Effector memory CD4-positive, alpha-beta T cell (primary cell): ENCODE measurements around the gene FKBP11.

Experiments
- DNase-seq, 3 donors: peaks; one replicate each; pipeline ENCODE4 v3.0.0-alpha.2; 2020
- H3K27ac ChIP-seq: 2 replicates; pipeline ENCODE4 v1.7.0; 2013; ENCODE audit warnings: mild to moderate bottlenecking, low read length, moderate library complexity; ENCODE audit not compliant: insufficient read depth, poor library complexity, severe bottlenecking
- H3K27me3 ChIP-seq: replicated peaks from 2 replicates; pipeline ENCODE4 v1.7.0; 2013; ENCODE audit warnings: mild to moderate bottlenecking, low read length; ENCODE audit not compliant: insufficient read depth, control insufficient read depth, poor library complexity, severe bottlenecking
- H3K36me3 ChIP-seq: 2 replicates; pipeline ENCODE4 v1.7.0; 2013; ENCODE audit warnings: mild to moderate bottlenecking, low read length, moderate library complexity; ENCODE audit not compliant: control insufficient read depth, insufficient read depth
- H3K4me1 ChIP-seq: 2 replicates; pipeline ENCODE4 v1.7.0; 2013; ENCODE audit warnings: low read length, mild to moderate bottlenecking; ENCODE audit not compliant: control insufficient read depth, insufficient read depth, poor library complexity, severe bottlenecking
- H3K4me3 ChIP-seq: 2 replicates; pipeline ENCODE4 v1.7.0; 2013; ENCODE audit warnings: low read length, low read depth, mild to moderate bottlenecking; ENCODE audit not compliant: insufficient read depth, poor library complexity, severe bottlenecking
- H3K9me3 ChIP-seq: 2 replicates; pipeline ENCODE4 v1.7.0; 2013; ENCODE audit warnings: mild to moderate bottlenecking, low read length, moderate library complexity; ENCODE audit not compliant: control insufficient read depth

The FKBP11 gene

DNA sequence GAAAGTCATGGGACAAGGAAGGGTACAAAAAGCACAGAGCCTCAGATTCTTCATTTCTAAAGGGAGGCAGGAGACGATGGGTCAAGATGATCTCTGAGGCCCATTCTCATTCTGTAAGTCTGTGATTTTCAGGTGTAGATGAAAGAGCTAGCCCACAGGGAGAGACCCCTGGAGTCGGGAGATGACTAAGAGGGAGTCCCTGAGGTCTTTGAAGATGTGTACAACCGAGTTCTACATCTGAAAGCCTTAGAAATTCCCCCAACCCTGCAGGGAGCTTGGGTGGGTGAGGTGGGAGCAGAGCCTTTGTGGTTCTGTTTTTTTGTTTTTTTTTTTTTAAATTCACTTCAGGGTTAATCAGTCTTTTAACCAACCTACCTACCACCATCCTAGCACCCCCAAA, 43.2 kb upstream of the FKBP11 start:
- DNase-seq = no peak
- no peak overlapping the region for H3K27ac ChIP-seq
- no peaks in the 10 kb centered on the region for H3K9me3 ChIP-seq
- peaks cover 36% of the 10 kb centered on the region for H3K4me1 ChIP-seq
- no peak overlapping the region for H3K4me3 ChIP-seq
- no peaks in the 10 kb centered on the region for H3K36me3 ChIP-seq
- H3K27me3 ChIP-seq = peaks cover 26% of the 10 kb centered on the region

- Histone ChIP-seq H3K4me3 (no peak overlapping the region), H3K27ac (no peak overlapping the region), H3K27me3 (peaks cover 22% of the 10 kb centered on the region), H3K36me3 (no peaks in the 10 kb centered on the region), H3K9me3 (no peaks in the 10 kb centered on the region), H3K4me1 (peaks cover 36% of the 10 kb centered on the region)
- DNase-seq = no peak
Observed at GRCh38 chr12:48967991-48968390, 42.7 kb upstream of the FKBP11 start.

DNA sequence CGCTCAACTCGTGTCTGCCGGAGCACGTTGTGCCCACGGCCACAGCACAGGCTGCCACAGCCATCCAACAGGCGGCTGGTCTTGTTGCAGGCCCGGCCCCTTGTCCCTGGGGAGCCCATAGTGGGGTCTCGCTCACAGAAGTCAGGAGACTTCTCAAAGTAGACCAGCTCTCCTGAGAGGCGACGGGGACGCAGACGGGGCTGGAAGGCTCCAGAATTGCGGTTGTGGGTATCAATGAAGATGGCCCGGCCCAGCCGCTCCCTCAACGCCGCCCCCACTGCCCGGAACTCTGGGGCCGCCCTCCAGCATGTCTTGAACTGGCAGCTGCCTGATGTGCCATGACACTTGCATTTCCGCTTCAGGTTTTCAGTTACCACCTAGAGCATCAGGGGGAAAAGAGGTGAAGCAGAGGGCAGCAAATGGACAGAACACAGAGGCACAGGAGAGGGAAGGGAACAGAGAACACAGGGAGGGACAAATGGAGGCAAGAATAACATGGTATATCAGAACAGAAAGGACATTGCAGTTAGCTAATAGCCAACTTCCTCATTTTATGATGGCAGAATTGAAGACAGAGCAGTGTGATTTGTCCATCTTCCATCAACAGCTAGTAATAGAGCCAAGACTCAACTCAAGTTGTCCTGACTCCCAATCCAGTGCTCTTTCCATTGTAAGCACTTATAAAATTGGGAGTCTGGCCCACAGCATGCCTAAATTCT, 41.0 kb upstream of the FKBP11 start:
- H3K9me3 ChIP-seq = no peaks in the 10 kb centered on the region
- peaks cover 24% of the 10 kb centered on the region for H3K4me1 ChIP-seq
- no peak for DNase-seq
- H3K4me3 ChIP-seq = no peak overlapping the region
- no peaks in the 10 kb centered on the region for H3K36me3 ChIP-seq
- peaks cover 7% of the 10 kb centered on the region for H3K27me3 ChIP-seq
- no peak overlapping the region for H3K27ac ChIP-seq

DNA sequence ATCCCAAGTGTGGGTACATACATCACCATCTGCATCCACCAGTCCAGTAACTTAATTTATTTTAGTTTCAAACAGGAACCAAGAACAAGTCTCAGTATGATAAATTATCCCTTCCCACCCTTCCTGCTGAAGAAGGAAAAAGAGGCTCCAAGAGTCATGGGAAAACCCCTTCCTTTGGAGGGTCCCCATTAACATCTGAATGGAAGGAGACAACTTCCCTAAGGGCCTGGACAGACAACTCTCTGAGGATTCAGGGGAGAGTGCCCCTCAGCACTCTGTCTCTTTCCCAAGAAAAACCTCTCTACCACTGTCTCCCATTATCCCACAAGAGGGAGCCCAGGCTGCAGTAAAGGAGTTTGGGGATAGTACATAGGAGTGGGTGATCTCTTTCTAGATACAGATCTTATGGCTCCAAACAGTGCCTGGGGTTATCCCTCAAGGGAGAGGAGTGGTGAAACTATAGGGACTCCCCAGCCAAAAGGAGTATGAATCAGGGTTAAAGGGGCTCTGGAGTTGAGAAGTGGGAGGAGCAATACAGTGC, 40.1 kb upstream of the FKBP11 start:
- Histone ChIP-seq H3K4me1 (peaks cover 14% of the 10 kb centered on the region), H3K27me3 (no peaks in the 10 kb centered on the region), H3K4me3 (no peak overlapping the region), H3K36me3 (no peaks in the 10 kb centered on the region), H3K27ac (no peak overlapping the region), H3K9me3 (no peaks in the 10 kb centered on the region)
- no peak for DNase-seq

DNA sequence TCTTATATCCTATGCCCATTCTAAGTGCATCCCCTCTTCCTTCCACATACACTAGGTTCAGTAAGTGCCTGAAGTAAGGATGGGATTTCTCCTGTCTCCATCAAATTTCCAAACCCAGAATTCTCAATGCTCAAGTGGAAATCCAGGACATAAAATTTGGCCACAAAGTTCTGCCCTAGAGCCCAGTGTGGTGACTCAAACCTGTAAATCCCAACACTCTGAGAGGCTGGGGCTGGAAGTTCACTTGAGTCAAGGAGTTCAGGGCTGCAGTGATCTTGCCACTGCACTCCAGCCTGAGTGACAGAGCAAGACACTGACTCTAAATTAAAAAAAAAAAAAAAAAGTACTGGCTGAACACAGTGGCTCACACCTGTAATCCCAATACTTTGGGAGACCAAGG, 36.5 kb upstream of the FKBP11 start:
- Histone ChIP-seq H3K36me3 (no peaks in the 10 kb centered on the region), H3K27ac (no peak overlapping the region), H3K4me3 (no peak overlapping the region), H3K9me3 (no peaks in the 10 kb centered on the region), H3K4me1 (peaks cover 9% of the 10 kb centered on the region), H3K27me3 (no peaks in the 10 kb centered on the region)
- no peak for DNase-seq

- Histone ChIP-seq H3K36me3 (no peaks in the 10 kb centered on the region), H3K27me3 (no peaks in the 10 kb centered on the region), H3K9me3 (no peaks in the 10 kb centered on the region), H3K4me3 (no peak overlapping the region), H3K4me1 (peaks cover 14% of the 10 kb centered on the region), H3K27ac (no peak overlapping the region)
- no peak for DNase-seq
Observed at GRCh38 chr12:48961331-48961730, 36.0 kb upstream of the FKBP11 start.

DNA sequence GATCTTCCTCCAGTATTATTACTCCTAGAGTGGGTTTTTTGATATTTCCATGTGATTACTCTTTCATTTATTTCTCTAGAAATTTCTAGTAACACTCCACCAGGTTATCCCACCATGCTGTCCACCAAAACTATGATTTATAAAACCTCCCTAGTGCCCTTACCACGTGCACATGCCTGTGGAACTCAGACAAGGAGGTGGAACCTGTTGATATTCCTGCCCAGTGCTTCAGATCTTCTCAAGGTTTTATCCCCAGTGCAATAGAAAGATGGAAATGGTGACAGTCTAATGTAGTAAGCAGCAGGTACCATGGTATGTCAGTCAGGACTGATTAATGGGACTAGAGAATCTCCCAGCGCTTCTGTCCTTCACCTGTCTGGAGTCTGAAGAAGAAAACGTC, 35.5 kb upstream of the FKBP11 start:
- no peaks in the 10 kb centered on the region for H3K27me3 ChIP-seq

GRCh38 chr12:48958049-48958388, 32.7 kb upstream of the FKBP11 start:
- H3K27me3 ChIP-seq = no peaks in the 10 kb centered on the region
- H3K4me1 ChIP-seq = peaks cover 22% of the 10 kb centered on the region
- H3K27ac ChIP-seq = no peak overlapping the region
- DNase-seq = no peak
- peaks cover 1% of the 10 kb centered on the region for H3K36me3 ChIP-seq
- peak overlapping the region; percentile 91 for H3K4me3 ChIP-seq
- H3K9me3 ChIP-seq = no peaks in the 10 kb centered on the region

More for the DNA sequence above, 35.5 kb upstream of the FKBP11 start:
- Histone ChIP-seq H3K9me3 (no peaks in the 10 kb centered on the region), H3K27ac (no peak overlapping the region), H3K36me3 (no peaks in the 10 kb centered on the region), H3K4me1 (peaks cover 19% of the 10 kb centered on the region), H3K4me3 (no peak overlapping the region)
- no peak for DNase-seq

DNA sequence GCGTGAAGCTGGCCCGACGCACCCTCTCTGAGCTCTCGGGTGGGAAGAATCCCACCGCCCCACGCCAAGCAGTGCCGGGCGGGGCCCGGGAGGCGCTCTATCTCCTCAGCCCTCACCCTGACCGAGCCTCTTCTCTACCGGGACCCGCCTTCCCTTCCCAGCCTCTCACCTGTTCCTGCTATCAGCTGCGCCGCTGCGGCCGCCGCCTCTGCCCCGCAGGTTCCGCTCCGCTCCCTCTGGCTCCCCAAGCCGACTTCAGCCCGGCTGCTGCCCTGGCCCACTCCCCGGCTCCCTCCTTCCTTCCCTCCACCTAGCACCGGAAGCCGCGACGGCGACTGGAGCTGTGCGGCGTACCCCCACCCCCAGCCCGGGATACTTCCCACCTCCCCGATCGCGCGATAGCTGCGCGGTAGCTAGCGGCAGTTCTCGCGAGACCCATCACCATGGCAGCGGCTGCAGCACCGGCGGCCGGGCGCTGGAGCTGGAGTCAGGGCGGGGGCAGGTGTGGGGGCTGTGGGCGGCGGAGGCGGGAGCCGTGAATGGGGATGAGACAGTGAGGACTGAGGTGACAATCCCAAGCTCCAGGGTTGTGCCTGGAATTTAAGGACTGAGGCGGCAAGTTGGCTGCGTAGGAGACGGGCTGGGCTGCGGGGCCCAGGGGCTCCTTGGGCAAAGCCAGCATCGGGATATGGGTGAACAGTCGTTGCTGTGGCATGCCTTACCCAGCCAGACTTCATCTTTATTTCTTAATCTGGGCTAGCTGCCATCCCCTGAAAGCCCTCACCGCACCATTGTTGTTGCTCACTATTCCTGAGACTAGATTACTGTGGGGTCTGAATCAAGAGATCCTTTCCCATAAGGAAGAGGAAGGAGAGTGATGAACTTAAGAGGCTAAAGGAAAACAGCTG, 32.1 kb upstream of the FKBP11 start, which contains the start of gene ARF3:
Gene ARF3 (minus strand): TSS at position 347 of the 908 bp plus-strand sequence. CDS start 16,392 bp downstream, outside the sequence.
- peak within 1 kb of the TSS; percentile 73 for H3K27ac ChIP-seq

More for the DNA sequence above, 32.1 kb upstream of the FKBP11 start, which contains the start of gene ARF3:
- peak; percentile 85 to 91 (median 89) for DNase-seq
- H3K9me3 ChIP-seq = no peaks in the 10 kb centered on the region
- H3K27me3 ChIP-seq = no peaks in the 10 kb centered on the region
- H3K36me3 ChIP-seq = peaks cover 4% of the 10 kb centered on the region
- H3K4me1 ChIP-seq = peaks cover 22% of the 10 kb centered on the region
- peak within 1 kb of the TSS; percentile 91 for H3K4me3 ChIP-seq
